Adrenal gland (tissue), 5 donors: ENCODE results near the gene NOL12.

ENCODE experiments used
- POLR2A ChIP-seq, 2 donors: fragments of 450-650 bp; IDR thresholded peaks; one replicate each; pipeline ENCODE4 v1.6.1; 2017; ENCODE audit warnings: antibody characterized with exemption in 2 of 2, mild to moderate bottlenecking in 2 of 2, moderate library complexity in 1 of 2
- TF ChIP-seq, protein P1 (sequence below), 6 experiments: fragments of 450-650 bp in 4 of 6; fragments of 200-600 bp in 2 of 6; sonication (generic) in 1 of 6; IDR thresholded peaks; 1 replicate in 5 of 6; 2 replicates in 1 of 6; pipeline versions ENCODE4 v1.5.1 to v1.8.0; 2016 to 2021; ENCODE audit warnings: antibody characterized with exemption in 6 of 6, mild to moderate bottlenecking in 2 of 6, moderate library complexity in 1 of 6
- donor health status: DM: no; HTN: no; CAD: no.

DNA sequence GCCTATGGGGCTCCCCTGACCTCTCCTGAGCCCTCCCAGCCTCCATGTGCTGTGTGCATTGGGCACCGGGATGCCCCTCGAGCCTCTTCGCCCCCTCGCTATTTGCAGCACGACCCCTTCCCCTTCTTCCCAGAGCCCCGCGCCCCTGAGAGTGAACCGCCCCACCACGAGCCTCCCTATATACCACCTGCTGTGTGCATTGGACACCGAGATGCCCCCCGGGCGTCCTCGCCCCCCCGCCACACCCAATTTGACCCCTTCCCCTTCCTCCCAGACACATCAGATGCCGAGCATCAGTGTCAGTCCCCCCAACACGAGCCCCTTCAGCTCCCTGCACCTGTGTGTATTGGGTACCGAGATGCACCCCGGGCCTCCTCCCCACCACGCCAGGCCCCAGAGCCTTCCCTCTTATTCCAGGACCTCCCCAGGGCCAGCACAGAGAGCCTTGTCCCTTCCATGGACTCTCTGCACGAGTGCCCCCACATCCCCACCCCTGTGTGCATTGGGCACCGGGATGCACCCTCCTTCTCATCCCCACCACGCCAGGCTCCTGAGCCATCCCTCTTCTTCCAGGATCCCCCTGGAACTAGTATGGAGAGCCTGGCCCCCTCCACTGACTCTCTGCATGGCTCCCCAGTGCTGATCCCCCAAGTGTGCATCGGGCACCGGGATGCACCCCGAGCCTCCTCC, 39.6 kb downstream of the NOL12 start:
- TF ChIP-seq, protein P1, sequence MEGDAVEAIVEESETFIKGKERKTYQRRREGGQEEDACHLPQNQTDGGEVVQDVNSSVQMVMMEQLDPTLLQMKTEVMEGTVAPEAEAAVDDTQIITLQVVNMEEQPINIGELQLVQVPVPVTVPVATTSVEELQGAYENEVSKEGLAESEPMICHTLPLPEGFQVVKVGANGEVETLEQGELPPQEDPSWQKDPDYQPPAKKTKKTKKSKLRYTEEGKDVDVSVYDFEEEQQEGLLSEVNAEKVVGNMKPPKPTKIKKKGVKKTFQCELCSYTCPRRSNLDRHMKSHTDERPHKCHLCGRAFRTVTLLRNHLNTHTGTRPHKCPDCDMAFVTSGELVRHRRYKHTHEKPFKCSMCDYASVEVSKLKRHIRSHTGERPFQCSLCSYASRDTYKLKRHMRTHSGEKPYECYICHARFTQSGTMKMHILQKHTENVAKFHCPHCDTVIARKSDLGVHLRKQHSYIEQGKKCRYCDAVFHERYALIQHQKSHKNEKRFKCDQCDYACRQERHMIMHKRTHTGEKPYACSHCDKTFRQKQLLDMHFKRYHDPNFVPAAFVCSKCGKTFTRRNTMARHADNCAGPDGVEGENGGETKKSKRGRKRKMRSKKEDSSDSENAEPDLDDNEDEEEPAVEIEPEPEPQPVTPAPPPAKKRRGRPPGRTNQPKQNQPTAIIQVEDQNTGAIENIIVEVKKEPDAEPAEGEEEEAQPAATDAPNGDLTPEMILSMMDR (IDR thresholded peaks at IDR 0.05) = no peak
- no peak for TF ChIP-seq POLR2A (IDR thresholded peaks at IDR 0.05)
